GM18870 (cell line): Measurements from ENCODE around the gene ERF.

Source experiments
- ATAC-seq: cut with Tn5 transposase; IDR thresholded peaks from one replicate; pipeline ENCODE4 v1.9.1; 2021; ENCODE audit warnings: moderate library complexity; ENCODE audit not compliant: unreplicated experiment

ERF gene

DNA sequence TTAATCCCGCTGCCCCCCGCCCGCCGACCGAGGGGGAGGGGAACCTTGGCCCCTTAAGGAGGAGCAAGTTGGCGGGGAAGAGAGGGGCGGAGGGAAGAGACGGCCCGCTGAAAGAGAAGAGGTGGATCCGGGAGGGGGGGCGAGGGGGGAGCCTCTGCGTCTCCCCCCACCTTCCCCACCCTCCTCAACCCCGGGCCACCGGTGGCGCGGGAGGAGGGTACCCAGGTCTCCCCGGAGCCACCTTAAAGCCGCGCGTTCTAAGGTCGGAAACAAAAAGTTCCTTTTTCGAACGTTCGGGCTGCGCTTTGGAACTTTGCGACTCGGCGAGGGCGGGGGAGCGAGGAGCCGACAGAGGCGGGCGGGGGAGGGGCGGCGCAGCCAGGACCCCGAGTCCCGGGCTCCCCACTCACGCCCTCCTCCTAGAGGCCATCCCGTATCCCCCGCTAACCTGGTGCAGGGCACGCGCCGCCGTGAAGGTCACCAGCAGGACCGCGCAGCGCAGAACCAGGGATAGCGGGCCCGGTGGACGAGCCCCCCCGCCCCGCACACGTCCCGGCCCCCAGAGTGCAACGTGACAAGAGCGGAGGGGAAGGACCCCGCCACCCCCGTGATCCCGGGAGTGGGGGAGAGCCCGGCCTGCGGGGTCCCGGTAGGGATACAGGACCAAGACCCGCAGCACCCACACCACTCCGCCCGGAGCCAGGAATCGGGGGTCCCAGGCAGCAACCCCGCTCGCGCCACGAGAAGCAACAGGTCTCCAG, 659 bp downstream of the ERF start:
- no peak for ATAC-seq

DNA sequence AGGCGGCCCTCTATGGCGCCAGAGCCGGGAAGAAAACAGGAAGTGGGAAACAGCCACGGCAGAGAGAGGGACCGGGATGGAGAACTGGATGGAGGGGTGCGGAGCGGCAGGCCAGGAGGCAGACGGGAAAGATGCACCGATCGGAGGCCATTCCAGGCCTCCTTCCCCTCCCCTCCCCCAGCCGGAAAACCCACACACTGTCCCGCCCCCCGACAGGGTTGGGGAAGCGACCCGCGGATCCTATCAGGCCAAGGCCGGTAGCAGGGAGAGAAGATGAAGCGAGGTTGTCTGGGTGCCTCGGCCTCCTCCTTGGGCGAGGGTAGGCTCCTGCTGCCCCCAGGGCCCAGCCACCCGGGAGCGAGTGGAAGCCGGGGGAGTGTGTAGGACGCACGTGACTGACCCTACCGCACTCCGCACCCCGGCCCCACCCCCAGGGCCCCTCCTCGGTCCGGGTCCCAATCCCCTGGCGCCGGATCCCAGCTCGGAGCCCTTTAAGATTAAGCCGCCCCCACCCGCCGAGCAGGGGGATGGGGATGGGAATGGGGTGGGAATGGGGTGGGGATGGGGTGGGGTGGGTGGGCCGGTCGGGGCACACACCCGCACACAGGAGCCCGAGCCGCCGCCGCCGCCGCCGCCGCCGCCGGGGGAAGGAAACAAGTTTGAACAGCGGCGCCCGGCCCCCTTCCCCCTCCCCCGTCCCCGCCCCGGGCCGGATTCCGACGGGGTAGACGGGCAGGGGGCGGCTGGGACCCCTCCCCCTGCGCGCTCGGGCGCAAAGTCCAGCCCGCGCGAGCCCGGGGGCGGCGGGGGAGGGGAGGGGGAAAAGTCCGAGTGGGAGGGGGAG, 1.5 kb downstream of the ERF start:
- ATAC-seq = no peak

DNA sequence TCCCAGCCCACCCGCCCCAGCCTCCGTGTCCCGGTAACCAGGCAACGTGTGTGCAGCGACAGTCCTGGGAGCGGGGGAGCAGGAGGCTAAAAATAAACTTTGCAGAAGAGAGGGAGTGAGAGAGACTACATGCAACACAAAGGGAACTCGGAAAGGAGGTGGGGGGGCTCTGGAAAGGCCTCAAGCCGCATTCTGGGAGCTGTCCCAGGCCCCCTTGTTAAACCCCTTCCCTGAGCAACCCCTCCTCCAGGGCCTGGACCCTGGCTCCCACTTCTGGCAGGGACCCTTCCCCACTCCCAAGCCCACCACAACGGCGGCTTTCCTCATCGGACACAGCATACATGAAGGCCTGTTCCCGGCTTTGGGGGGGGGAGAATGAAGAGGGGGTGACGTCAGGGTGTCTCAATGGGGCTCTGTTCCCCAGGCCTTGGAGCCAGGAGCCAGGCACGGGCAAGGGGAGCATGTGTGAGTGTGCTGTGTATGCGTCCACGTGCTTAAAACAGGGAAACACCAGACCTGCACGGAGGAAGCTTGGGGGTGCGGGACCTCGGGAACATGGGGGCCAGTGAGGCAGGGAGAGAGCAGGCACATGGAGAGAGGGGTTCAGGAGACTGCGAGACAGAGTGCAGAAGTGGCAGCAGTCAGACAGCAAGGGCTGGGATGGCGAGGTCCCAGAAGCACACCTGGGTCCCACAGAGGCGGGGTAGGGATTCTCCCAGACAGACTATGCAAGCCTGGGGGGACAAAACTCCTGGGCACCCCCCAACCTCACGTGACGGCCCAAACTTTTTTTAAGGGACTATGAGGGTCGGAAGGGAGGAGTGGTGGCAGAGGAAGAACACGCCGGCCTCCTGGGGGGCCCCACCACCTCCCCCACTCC, 2.3 kb downstream of the ERF start:
- ATAC-seq = no peak

DNA sequence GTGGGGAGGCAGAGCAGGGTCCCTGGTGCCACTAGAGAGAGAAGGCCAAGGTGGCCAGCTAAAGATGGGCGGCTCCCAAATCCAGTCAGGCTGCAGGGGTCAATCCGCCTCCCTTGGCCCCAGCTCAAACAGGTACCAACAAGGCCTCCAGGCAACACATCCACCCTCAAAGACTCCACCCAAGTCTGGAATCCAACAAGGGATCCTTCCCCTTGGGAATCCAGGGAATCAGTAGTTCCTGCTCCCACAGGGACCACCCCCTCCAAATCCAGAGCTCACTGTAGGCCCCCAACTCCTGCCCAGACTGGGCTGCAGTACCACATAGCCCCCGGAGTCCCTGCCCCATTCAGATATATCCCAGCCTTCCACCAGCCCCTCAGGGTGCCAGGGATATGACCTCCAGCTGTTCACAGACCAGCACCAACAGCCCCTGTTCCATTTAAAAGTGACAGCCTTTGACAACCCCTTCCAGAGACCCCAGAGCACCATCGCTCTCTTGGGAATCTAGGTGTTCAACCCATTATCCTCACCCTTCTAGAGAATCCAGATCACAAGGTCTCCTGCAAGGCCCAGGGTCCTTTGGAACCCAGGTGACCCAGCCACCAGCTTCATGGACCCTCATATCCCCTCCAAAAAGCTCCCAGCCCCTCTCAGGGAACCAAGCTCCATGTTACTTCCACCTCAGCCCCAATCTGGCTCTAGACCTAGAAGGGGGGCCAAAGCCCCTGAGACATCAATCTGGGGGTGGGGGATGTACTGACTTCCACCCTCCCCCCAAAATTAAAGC, 3.2 kb downstream of the ERF start:
- ATAC-seq = no peak

DNA sequence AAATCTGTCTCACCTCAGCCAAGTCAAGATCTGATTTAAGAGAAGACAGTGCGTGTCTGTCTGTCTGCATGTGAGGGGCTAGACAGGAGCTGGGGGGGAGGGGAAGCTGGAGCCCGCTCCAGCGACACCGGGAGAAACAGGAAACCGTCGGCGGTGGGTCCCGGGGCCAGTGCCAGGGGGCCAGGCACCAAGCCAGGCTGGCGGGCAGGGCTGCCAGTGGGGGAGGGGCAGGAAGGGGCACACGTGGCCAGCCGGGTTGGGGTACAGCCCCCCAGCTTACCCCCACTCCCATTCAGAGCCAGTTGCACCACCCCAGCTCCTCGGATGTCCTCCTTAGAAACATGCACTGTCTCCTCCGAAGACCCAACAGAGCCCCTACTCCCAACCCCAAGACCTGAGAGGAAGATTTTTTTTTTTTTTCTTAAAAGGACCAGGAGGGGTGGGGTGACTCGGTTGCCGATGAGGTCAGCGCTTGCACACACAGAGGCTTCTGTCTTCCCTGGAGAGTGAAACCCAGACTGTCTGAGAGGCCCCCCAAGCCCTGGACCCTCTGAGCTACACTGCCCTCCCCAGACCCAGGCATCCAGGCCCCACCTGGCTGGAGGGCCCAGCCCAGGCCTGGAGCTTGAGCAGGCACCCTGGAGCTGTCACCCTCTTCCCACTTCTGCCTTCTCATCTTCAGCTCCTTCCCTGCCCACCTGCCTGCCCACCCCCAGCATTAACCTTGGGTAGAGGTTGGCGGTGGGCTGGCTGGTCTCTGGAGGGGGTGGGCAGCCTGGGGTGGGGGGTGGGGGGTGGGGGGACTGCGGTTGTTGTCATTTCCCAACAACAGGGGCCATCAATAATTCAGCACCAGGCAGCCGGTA, 4.0 kb downstream of the ERF start:
- ATAC-seq = no peak

DNA sequence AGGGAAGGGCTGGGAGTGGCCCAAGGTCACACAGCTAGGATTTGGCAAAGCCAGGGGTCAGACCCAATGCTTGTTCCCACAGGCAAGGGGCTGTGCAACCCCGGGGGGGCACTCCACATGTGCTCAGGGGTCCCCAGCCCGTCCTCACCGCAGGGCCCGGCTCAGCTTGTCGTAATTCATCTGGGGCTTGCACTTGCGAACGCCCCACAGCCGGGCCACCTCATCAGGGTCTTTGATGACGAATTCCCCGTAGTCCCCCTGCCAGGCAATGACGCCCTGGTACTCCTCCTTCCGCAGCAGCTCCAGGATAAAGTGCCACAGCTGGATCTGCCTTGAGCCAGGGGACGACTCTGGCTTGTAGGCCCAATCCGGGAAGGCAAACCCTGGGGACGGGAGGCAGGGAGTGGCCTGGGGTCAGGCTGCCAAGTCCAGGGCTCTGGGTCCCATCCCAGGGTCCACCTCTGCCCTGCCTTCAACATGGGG, 4.7 kb downstream of the ERF start:
- no peak for ATAC-seq

DNA sequence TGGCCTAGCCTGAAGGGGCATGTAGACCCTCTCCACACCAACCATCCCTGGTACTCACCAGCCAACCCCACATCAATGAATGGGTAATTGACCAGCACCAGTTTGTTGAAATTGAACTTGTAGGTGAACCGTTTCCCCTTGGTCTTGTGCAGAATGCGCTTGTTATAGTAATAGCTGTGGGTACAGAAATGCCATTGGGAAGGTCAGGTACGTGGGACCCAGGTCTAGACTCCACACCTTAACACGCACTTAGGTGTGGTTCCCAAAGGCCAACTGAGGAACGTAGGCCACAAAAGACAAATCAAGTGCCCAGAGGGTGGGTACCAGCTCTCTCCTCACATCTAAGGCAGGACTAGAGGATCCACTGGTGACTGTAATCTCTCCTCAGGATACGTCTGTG, 5.2 kb downstream of the ERF start:
- ATAC-seq = no peak

DNA sequence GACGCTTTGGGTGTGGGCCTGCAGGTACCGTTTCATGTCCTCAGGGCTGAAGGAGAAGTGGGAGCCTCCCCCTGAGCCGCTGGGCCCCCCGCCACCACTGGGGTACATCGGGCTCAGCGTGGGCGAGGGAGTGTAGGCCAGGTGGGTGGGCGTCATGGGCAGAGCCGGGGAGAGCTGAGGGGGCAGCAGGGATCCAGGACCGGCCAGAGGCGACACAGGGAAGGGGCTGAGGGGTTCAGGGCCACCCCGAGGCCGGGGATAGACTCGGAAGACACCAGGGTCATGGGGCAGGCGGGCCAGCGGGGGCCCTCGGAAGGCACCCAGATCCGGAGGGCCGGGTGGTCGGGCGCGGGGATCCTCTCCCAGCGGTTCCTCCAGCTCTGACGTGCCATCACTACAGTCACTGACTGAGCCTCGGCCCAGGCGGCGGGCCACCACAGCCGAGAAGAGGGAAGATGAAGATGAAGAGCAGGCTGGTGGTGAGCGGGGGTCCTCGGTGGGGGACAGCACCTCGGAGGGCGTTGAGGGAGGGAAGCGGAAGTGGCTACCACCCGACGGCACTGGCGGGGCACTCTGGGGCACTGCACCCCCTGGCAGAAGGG, 5.7 kb downstream of the ERF start:
- no peak for ATAC-seq

DNA sequence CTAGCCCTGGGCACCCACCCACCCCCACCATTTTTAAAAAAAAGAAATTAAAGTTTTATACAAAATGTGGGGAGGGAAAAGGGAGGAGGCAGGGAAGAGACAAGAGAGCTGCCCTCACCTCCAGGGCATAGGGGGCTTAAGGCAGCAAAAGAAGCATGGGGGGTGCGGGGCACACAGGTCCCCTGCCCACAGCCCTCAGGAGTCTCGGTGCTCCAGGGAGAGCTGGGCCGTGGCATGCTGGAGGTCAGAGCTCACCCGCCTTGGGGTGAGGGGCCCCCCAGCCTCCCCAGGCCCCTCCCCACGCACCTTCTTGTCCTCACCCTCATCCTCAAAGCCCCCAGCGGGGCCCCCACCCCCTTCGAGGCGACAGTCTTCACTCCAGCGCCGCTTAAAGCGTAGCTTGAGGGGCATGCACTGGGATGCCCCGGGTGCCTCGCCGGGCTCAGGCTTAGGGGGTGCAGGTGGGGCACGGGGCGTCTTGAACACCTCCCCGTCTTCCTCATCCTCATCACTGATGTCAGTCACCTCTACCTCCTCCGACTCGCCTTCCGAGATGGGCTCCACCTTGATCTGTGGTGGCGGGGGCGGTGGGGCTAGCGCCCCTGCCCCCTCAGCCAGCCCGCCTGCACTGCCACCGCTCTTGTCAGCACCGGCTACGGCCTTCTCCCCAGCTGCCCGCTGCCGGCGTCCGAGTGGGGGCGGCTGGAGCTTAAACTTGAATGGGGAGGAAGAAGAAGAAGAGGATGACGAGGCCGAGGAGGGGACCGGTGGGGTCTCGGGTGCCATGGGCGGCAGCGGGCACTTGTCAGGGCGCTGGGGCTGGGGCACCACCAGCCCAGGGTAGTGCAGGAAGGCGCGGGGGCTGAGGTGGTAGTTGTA, 6.4 kb downstream of the ERF start:
- ATAC-seq = no peak

DNA sequence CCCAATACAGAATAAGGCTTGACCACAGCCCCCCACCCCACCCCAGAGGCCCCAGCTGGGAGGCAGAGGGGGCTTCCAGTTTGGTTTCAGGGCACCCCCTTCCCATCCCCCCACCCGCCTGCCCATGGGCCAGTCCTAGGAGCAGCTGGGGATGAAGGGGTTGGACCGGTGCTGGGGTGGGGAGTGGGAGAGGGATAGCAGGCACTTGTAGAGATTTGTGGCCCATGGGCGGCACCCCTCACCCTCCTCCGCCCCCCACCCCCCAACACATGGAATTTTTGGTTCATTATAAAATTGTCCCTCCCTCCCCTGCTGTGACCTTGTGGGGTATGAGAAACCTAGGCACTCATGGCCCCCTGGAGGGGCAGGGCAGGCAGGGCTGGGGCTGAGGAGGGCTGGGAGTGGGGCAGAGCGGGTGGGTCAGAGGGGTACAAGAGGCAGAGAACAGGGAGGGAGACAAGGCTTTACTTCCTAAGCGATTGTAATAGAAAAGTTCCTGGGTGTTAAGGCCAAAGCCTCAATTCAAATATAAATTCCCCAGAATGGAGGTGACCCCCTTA, 7.2 kb downstream of the ERF start:
- ATAC-seq = no peak

DNA sequence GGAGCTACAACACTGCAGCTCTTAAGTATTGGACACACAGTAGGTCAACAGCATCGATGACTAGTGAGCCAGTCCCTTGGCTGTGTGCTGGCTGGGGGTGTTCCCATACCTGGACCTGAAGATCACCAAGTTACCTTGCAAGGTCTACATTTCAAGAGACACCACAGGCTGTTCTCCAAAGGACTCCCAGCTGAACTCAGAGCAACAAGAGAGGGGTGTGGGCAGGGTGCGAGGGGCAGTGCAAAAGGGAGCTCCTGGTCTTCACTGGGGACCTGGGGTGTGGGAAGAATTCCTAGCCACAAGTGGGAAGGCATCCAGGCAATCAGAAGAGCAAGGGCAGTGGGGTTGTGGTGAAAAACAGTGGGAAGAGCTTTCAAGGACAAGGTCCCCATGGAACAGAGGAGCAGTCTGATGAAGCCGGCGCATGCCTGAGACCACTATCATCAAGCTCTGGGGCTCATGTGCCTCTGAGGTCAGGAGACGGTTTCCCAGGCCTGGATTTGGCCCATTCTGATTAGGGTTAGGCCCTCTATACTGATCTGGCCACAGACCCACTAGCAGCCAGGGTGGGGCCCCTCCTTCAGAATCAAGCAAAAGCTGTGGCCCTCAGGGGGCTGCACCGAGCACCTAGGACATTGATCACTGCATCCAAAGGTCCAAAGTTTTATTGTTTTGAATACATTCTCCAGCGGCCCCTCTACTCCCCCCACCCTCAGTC, 7.8 kb downstream of the ERF start:
- ATAC-seq = no peak

DNA sequence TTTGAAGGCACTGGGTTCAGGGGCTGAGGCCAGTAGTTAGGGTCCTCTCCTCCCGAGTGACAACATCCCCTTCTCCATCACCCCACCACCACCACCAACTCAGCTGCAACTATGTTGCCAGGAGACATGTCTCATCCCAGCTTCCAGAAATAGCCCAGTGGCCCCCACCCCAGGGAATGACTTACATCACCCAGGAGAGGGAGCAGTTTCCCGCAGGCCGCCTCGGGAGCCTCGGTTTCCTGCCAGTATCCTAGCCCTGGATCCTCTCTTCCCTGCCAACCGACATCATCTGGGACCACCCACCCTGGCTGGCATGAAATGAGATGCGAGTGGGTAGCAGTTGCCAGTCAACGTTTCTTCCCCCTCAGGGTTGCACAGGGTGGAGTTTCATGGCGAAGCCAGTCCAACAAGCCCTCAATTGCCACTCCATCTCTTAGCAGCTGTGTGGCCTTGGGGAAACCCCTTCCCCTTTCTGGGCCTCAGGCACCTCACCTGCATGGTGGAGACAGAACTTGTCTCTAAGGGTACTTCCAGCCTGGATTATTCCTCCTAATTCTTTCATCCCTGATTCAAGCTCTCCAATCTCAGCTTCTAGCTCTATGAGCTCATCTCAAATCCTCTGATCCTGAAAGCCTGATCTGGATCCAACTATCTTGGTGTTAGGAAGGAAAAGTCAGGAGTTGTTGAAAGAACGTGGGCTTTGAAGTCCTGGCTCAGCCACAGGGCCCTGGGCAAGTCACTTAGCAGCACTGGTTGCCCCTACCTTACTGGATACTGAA, 8.6 kb downstream of the ERF start:
- no peak for ATAC-seq

DNA sequence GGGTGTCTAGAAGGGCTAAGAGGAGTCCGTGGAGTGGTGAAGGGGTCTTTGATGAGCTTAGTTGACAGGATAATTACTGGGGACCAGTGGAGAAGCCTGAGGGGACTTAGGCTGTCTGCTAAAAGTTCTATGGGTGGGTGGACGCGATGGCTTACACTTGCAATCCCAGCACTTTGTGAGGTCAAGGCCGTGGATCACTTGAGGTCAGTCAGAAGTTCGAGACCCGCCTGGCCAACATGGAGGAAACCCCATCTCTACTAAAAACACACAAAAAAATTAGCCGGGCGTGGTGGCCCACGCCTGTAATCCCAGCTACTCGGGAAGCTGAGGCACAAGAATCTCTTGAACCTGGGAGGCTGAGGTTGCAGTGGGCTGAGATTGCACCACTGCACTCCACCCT, 9.7 kb downstream of the ERF start:
- ATAC-seq = no peak

DNA sequence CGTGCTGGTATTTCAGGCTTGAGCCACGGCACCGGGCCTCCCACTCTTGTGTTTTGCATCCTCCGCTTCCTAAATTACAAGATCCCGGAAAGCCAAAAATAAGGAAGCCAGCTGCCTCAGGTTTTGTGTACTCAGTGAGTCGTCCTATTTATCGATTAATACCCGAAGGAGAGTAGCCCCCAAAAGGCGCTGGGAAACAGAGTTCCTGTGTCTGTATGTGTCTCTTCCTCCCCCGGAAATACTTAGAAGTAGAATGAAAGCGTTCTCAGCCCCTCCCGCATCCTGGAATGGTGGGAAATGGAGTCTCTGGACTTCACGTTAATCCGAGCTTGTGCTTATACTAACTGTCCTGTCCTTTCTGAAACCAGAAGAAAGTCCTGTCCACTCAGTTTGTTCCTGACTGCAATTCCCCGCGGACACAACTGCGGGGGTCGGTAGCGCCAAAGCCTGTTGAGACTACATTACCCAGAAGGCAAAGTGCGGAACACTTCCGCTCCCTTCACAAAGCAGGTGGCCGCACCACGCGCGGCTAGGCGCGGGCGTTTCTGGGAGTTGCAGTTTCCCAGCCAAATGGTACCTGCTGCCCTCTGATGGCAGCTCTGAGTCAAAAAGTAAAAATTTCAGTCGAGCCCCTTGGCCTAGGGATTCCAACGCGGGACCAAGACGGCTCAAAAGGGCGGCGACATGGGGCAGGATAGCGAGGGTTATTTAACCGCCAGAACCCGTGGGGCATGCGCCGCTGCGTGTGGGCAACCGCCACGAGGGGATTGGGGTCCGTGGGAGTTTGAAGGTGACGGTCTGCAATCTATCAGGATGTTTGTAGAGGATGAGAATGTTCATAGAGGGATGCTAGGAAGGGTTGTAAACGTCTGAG, 10.3 kb downstream of the ERF start:
- ATAC-seq = no peak
